GM23338 (cell line): ENCODE results near the gene LRMDA. TPM values are rescaled to one million over a fixed set of nuclear protein-coding genes. Genes with fewer than 3 reads are reported as not detected.

Source experiments
- ATAC-seq: fragments of 200-7000 bp; cut with Tn5 transposase; 3 replicates; pipeline ENCODE4 v1.9.1; 2020
- DNase-seq: peaks from one replicate; pipeline ENCODE4 v3.0.0-alpha.2; 2015; ENCODE audit warnings: low spot score
- H2AFZ ChIP-seq: fragments of 200-600 bp; sonication (generic); 2 replicates; pipeline ENCODE4 v1.8.0; 2016; ENCODE audit warnings: antibody characterized with exemption, mild to moderate bottlenecking, moderate library complexity
- H3F3A ChIP-seq: fragments of 200-600 bp; sonication (generic); replicated peaks from 2 replicates; pipeline ENCODE4 v1.8.0; 2017; ENCODE audit warnings: antibody characterized with exemption, mixed run types, low read depth
- H3K27ac ChIP-seq: fragments of 200-600 bp; sonication (generic); 2 replicates; pipeline ENCODE4 v1.6.1; 2016; ENCODE audit warnings: low read depth
- H3K27me3 ChIP-seq: fragments of 200-600 bp; sonication (generic); 2 replicates; pipeline ENCODE4 v1.8.0; 2016; ENCODE audit warnings: mild to moderate bottlenecking, mixed run types, moderate library complexity; ENCODE audit not compliant: insufficient read depth
- H3K36me3 ChIP-seq: fragments of 200-600 bp; sonication (generic); 2 replicates; pipeline ENCODE4 v1.8.0; 2016; ENCODE audit warnings: mild to moderate bottlenecking; ENCODE audit not compliant: insufficient read depth
- H3K4me1 ChIP-seq: fragments of 200-600 bp; sonication (generic); 2 replicates; pipeline ENCODE4 v1.8.0; 2016; ENCODE audit warnings: mild to moderate bottlenecking, moderate library complexity; ENCODE audit not compliant: insufficient read depth
- H3K4me2 ChIP-seq: fragments of 200-600 bp; sonication (generic); 2 replicates; pipeline ENCODE4 v1.7.1; 2017; ENCODE audit warnings: mixed run types
- H3K4me3 ChIP-seq: fragments of 200-600 bp; sonication (generic); 2 replicates; pipeline ENCODE4 v1.6.1; 2016; ENCODE audit warnings: mixed run types
- H3K79me2 ChIP-seq: fragments of 200-600 bp; sonication (generic); replicated peaks from 2 replicates; pipeline ENCODE4 v1.8.0; 2017; ENCODE audit warnings: mild to moderate bottlenecking; ENCODE audit not compliant: insufficient read depth
- H3K9me2 ChIP-seq: fragments of 200-600 bp; sonication (generic); 2 replicates; pipeline ENCODE4 v1.8.0; 2017; ENCODE audit not compliant: insufficient read depth
- H4K20me1 ChIP-seq: fragments of 200-600 bp; sonication (generic); replicated peaks from 2 replicates; pipeline ENCODE4 v1.8.0; 2017; ENCODE audit warnings: mild to moderate bottlenecking; ENCODE audit not compliant: insufficient read depth
- H3K27ac Mint-ChIP-seq: 2 replicates; pipeline ENCODE4 v1.8.0; 2020; ENCODE audit warnings: inconsistent platforms, mild to moderate bottlenecking, moderate library complexity, mixed read lengths
- H3K27me3 Mint-ChIP-seq: 3 replicates; pipeline ENCODE4 v1.8.0; 2022; ENCODE audit warnings: low read depth, mild to moderate bottlenecking, moderate library complexity, mixed read lengths, inconsistent platforms; ENCODE audit not compliant: insufficient read depth, poor library complexity
- H3K36me3 Mint-ChIP-seq: 3 replicates; pipeline ENCODE4 v1.8.0; 2021; ENCODE audit warnings: low read depth, mild to moderate bottlenecking, inconsistent platforms, moderate library complexity, mixed read lengths
- H3K4me1 Mint-ChIP-seq: 3 replicates; pipeline ENCODE4 v1.8.0; 2020; ENCODE audit warnings: mild to moderate bottlenecking, inconsistent platforms, mixed read lengths
- H3K4me3 Mint-ChIP-seq: 3 replicates; pipeline ENCODE4 v1.8.0; 2021; ENCODE audit warnings: moderate library complexity, mild to moderate bottlenecking, inconsistent platforms, mixed read lengths
- H3K9me3 Mint-ChIP-seq: 3 replicates; pipeline ENCODE4 v1.8.0; 2020; ENCODE audit warnings: moderate library complexity, mild to moderate bottlenecking, inconsistent platforms, mixed read lengths
- CREB1 ChIP-seq: fragments of 250-450 bp; sonication (Bioruptor Pico); IDR thresholded peaks from 2 replicates; pipeline ENCODE4 v1.5.0; 2020; ENCODE audit warnings: low read depth, mild to moderate bottlenecking, moderate library complexity
- EZH2 ChIP-seq: fragments of 200-600 bp; sonication (generic); IDR thresholded peaks from one replicate; pipeline ENCODE4 v1.8.0; 2017; ENCODE audit warnings: antibody characterized with exemption, mild to moderate bottlenecking, low read depth; ENCODE audit not compliant: unreplicated experiment
- EZH2phosphoT487 ChIP-seq: fragments of 200-600 bp; sonication (generic); IDR thresholded peaks from one replicate; pipeline ENCODE4 v1.8.1; 2018; ENCODE audit warnings: antibody characterized with exemption; ENCODE audit not compliant: unreplicated experiment
- JUNB ChIP-seq: IDR thresholded peaks from one replicate; pipeline ENCODE4 v1.6.1; 2016; ENCODE audit warnings: antibody characterized with exemption; ENCODE audit not compliant: unreplicated experiment
- NANOG ChIP-seq: IDR thresholded peaks from 2 replicates; pipeline ENCODE4 v1.6.1; 2016; ENCODE audit warnings: antibody characterized with exemption, borderline replicate concordance
- POLR2AphosphoS5 ChIP-seq: IDR thresholded peaks from 2 replicates; pipeline ENCODE4 v1.6.1; 2016; ENCODE audit warnings: antibody characterized with exemption, low read depth
- STAT1 ChIP-seq: IDR thresholded peaks from one replicate; pipeline ENCODE4 v1.6.1; 2016; ENCODE audit warnings: antibody characterized with exemption; ENCODE audit not compliant: unreplicated experiment
- ZNF114 ChIP-seq: fragments of 250-450 bp; sonication (Bioruptor Pico); IDR thresholded peaks from 2 replicates; pipeline ENCODE4 v1.5.0; 2020; ENCODE audit warnings: mild to moderate bottlenecking, moderate library complexity
- ZNF331 ChIP-seq: fragments of 250-450 bp; sonication (Bioruptor Pico); IDR thresholded peaks from 2 replicates; pipeline ENCODE4 v1.5.0; 2020; ENCODE audit warnings: low read depth, mild to moderate bottlenecking, moderate library complexity
- polyA plus RNA-seq: library from polyadenylated mRNA; unstranded; fragments of >200 nt; fragmentation: Nextera tagmentation; extraction: Ambion mirVana; gene quantifications from 2 replicates; pipeline ENCODE4 v1.2.1, GENCODE V29; 2016
- total RNA-seq: library from RNA; depleted of rRNA; stranded (reverse); fragments of >200 nt; shearing (Covaris generic); gene quantifications from 2 replicates; pipeline ENCODE4 v1.2.3, GENCODE V29; 2014
- TF ChIP-seq, protein P1 (sequence below): fragments of 250-450 bp; sonication (Bioruptor Pico); IDR thresholded peaks from 2 replicates; pipeline ENCODE4 v1.5.0; 2020; ENCODE audit warnings: mild to moderate bottlenecking, moderate library complexity
- TF ChIP-seq, protein P2 (sequence below): IDR thresholded peaks from 2 replicates; pipeline ENCODE4 v1.6.1; 2016; ENCODE audit warnings: antibody characterized with exemption
- TF ChIP-seq, protein P3 (sequence below): IDR thresholded peaks from one replicate; pipeline ENCODE4 v1.6.1; 2018; ENCODE audit warnings: antibody characterized with exemption; ENCODE audit not compliant: unreplicated experiment
- TF ChIP-seq, protein P4 (sequence below), 2 experiments: fragments of 200-600 bp in 1 of 2; sonication (generic) in 1 of 2; conservative IDR thresholded peaks; 2 replicates each; pipeline versions ENCODE4 v1.5.1 to v1.6.1; 2016 to 2017; ENCODE audit warnings: antibody characterized with exemption in 2 of 2, low read depth in 2 of 2, mild to moderate bottlenecking in 2 of 2, moderate library complexity in 1 of 2

The LRMDA gene
- total and polyA plus RNA-seq, 2 experiments from 2014 or later, result 0.90 to 1.8 TPM

DNA sequence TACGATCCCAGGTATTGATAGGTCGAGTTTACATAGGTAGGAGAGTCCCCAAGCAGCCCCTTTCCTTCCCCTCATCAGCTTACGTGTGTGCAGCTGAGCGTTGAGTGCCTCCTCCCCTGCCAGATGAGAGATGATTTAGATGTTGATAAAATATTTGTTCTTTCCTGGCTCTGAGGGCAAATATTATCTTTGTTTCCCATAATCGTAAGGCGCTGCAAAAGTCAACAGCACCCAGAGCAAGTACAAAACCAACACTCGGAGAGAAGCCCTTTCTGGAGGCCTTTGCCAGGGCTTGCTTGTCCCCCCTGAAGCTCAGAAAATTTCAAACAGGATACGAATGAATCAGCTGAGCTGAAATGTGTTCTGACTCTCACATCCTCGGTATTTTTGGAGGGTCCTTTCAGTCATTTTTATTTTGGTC is 683.2 kb downstream of the LRMDA start:
- Histone ChIP-seq H3K4me3 (no peak overlapping the region), H3K4me1 (peaks cover 14% of the 10 kb centered on the region), H3K27ac (no peak overlapping the region), H2AFZ (no peak overlapping the region), H3F3A (no peaks in the 10 kb centered on the region), H3K79me2 (no peaks in the 10 kb centered on the region), H3K4me2 (no peak overlapping the region), H3K9me2 (peaks cover 6% of the 10 kb centered on the region), H3K36me3 (no peaks in the 10 kb centered on the region), H3K27me3 (peaks cover 18% of the 10 kb centered on the region; the same call in 1 of the 2 replicates), H4K20me1 (no peaks in the 10 kb centered on the region)
- Mint-ChIP-seq H3K27me3 (peaks cover 16% of the 10 kb centered on the region), H3K4me3 (no peak overlapping the region), H3K4me1 (peaks cover 16% of the 10 kb centered on the region), H3K9me3 (no peaks in the 10 kb centered on the region), H3K36me3 (no peaks in the 10 kb centered on the region), H3K27ac (no peak overlapping the region)
- no peak for DNase-seq
- no peak for ATAC-seq
- TF ChIP-seq, protein P1, sequence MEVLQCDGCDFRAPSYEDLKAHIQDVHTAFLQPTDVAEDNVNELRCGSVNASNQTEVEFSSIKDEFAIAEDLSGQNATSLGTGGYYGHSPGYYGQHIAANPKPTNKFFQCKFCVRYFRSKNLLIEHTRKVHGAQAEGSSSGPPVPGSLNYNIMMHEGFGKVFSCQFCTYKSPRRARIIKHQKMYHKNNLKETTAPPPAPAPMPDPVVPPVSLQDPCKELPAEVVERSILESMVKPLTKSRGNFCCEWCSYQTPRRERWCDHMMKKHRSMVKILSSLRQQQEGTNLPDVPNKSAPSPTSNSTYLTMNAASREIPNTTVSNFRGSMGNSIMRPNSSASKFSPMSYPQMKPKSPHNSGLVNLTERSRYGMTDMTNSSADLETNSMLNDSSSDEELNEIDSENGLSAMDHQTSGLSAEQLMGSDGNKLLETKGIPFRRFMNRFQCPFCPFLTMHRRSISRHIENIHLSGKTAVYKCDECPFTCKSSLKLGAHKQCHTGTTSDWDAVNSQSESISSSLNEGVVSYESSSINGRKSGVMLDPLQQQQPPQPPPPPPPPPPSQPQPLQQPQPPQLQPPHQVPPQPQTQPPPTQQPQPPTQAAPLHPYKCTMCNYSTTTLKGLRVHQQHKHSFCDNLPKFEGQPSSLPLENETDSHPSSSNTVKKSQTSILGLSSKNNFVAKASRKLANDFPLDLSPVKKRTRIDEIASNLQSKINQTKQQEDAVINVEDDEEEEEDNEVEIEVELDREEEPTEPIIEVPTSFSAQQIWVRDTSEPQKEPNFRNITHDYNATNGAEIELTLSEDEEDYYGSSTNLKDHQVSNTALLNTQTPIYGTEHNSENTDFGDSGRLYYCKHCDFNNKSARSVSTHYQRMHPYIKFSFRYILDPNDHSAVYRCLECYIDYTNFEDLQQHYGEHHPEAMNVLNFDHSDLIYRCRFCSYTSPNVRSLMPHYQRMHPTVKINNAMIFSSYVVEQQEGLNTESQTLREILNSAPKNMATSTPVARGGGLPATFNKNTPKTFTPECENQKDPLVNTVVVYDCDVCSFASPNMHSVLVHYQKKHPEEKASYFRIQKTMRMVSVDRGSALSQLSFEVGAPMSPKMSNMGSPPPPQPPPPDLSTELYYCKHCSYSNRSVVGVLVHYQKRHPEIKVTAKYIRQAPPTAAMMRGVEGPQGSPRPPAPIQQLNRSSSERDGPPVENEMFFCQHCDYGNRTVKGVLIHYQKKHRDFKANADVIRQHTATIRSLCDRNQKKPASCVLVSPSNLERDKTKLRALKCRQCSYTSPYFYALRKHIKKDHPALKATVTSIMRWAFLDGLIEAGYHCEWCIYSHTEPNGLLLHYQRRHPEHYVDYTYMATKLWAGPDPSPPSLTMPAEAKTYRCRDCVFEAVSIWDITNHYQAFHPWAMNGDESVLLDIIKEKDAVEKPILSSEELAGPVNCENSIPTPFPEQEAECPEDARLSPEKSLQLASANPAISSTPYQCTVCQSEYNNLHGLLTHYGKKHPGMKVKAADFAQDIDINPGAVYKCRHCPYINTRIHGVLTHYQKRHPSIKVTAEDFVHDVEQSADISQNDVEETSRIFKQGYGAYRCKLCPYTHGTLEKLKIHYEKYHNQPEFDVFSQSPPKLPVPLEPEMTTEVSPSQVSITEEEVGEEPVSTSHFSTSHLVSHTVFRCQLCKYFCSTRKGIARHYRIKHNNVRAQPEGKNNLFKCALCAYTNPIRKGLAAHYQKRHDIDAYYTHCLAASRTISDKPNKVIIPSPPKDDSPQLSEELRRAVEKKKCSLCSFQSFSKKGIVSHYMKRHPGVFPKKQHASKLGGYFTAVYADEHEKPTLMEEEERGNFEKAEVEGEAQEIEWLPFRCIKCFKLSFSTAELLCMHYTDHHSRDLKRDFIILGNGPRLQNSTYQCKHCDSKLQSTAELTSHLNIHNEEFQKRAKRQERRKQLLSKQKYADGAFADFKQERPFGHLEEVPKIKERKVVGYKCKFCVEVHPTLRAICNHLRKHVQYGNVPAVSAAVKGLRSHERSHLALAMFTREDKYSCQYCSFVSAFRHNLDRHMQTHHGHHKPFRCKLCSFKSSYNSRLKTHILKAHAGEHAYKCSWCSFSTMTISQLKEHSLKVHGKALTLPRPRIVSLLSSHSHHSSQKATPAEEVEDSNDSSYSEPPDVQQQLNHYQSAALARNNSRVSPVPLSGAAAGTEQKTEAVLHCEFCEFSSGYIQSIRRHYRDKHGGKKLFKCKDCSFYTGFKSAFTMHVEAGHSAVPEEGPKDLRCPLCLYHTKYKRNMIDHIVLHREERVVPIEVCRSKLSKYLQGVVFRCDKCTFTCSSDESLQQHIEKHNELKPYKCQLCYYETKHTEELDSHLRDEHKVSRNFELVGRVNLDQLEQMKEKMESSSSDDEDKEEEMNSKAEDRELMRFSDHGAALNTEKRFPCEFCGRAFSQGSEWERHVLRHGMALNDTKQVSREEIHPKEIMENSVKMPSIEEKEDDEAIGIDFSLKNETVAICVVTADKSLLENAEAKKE (CRISPR knock-in tag), result no peak
- TF ChIP-seq ZNF114 (CRISPR knock-in tag) (no peak), ZNF331 (CRISPR knock-in tag) (no peak), EZH2phosphoT487 (no peak), EZH2 (no peak), NANOG (no peak), CREB1 (CRISPR knock-in tag) (no peak), JUNB (no peak), STAT1 (no peak), POLR2AphosphoS5 (no peak)
- TF ChIP-seq, protein P2, sequence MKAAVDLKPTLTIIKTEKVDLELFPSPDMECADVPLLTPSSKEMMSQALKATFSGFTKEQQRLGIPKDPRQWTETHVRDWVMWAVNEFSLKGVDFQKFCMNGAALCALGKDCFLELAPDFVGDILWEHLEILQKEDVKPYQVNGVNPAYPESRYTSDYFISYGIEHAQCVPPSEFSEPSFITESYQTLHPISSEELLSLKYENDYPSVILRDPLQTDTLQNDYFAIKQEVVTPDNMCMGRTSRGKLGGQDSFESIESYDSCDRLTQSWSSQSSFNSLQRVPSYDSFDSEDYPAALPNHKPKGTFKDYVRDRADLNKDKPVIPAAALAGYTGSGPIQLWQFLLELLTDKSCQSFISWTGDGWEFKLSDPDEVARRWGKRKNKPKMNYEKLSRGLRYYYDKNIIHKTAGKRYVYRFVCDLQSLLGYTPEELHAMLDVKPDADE, result no peak
- TF ChIP-seq, protein P3, sequence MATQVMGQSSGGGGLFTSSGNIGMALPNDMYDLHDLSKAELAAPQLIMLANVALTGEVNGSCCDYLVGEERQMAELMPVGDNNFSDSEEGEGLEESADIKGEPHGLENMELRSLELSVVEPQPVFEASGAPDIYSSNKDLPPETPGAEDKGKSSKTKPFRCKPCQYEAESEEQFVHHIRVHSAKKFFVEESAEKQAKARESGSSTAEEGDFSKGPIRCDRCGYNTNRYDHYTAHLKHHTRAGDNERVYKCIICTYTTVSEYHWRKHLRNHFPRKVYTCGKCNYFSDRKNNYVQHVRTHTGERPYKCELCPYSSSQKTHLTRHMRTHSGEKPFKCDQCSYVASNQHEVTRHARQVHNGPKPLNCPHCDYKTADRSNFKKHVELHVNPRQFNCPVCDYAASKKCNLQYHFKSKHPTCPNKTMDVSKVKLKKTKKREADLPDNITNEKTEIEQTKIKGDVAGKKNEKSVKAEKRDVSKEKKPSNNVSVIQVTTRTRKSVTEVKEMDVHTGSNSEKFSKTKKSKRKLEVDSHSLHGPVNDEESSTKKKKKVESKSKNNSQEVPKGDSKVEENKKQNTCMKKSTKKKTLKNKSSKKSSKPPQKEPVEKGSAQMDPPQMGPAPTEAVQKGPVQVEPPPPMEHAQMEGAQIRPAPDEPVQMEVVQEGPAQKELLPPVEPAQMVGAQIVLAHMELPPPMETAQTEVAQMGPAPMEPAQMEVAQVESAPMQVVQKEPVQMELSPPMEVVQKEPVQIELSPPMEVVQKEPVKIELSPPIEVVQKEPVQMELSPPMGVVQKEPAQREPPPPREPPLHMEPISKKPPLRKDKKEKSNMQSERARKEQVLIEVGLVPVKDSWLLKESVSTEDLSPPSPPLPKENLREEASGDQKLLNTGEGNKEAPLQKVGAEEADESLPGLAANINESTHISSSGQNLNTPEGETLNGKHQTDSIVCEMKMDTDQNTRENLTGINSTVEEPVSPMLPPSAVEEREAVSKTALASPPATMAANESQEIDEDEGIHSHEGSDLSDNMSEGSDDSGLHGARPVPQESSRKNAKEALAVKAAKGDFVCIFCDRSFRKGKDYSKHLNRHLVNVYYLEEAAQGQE, result no peak
- TF ChIP-seq, protein P4, sequence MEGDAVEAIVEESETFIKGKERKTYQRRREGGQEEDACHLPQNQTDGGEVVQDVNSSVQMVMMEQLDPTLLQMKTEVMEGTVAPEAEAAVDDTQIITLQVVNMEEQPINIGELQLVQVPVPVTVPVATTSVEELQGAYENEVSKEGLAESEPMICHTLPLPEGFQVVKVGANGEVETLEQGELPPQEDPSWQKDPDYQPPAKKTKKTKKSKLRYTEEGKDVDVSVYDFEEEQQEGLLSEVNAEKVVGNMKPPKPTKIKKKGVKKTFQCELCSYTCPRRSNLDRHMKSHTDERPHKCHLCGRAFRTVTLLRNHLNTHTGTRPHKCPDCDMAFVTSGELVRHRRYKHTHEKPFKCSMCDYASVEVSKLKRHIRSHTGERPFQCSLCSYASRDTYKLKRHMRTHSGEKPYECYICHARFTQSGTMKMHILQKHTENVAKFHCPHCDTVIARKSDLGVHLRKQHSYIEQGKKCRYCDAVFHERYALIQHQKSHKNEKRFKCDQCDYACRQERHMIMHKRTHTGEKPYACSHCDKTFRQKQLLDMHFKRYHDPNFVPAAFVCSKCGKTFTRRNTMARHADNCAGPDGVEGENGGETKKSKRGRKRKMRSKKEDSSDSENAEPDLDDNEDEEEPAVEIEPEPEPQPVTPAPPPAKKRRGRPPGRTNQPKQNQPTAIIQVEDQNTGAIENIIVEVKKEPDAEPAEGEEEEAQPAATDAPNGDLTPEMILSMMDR (conservative IDR thresholded peaks at IDR 0.05; ENCODE audit: low read depth in 2 of 2), result no peak
